Loucy (cell line): ENCODE results near the gene PARVG.

ENCODE experiments used
- H2AFZ ChIP-seq: fragments of 200-600 bp; sonication (generic); 2 replicates; pipeline ENCODE4 v1.6.0; 2016; ENCODE audit warnings: antibody characterized with exemption, mild to moderate bottlenecking, low read length, moderate library complexity
- H3F3A ChIP-seq: fragments of 200-600 bp; 2 replicates; pipeline ENCODE4 v1.6.0; 2016; ENCODE audit warnings: antibody characterized with exemption, low read depth, mild to moderate bottlenecking
- H3K27me3 ChIP-seq: fragments of 200-600 bp; sonication (generic); 2 replicates; pipeline ENCODE4 v1.6.1; 2014; ENCODE audit warnings: low read length, mild to moderate bottlenecking; ENCODE audit not compliant: insufficient read depth, poor library complexity, severe bottlenecking
- H3K36me3 ChIP-seq: fragments of 200-600 bp; sonication (generic); 2 replicates; pipeline ENCODE4 v1.6.1; 2016; ENCODE audit warnings: low read length; ENCODE audit not compliant: insufficient read depth
- H3K4me1 ChIP-seq: fragments of 200-600 bp; sonication (generic); 2 replicates; pipeline ENCODE4 v1.5.1; 2014; ENCODE audit warnings: low read length, mild to moderate bottlenecking; ENCODE audit not compliant: insufficient read depth, poor library complexity, severe bottlenecking
- H3K4me2 ChIP-seq: fragments of 200-600 bp; sonication (generic); 2 replicates; pipeline ENCODE4 v1.6.0; 2014; ENCODE audit warnings: antibody characterized with exemption, low read length, low read depth, mild to moderate bottlenecking; ENCODE audit not compliant: poor library complexity, severe bottlenecking
- H3K4me3 ChIP-seq: fragments of 200-600 bp; sonication (generic); 2 replicates; pipeline ENCODE4 v1.5.1; 2014; ENCODE audit warnings: low read length, mild to moderate bottlenecking, mixed read lengths; ENCODE audit not compliant: poor library complexity, severe bottlenecking
- H3K79me2 ChIP-seq: fragments of 200-600 bp; sonication (generic); 2 replicates; pipeline ENCODE4 v1.6.1; 2014; ENCODE audit warnings: low read length; ENCODE audit not compliant: insufficient read depth
- H3K9ac ChIP-seq: fragments of 200-600 bp; sonication (generic); 2 replicates; pipeline ENCODE4 v1.6.0; 2014; ENCODE audit warnings: mild to moderate bottlenecking, low read depth, low read length, moderate library complexity; ENCODE audit not compliant: poor library complexity, severe bottlenecking
- H3K9me2 ChIP-seq: fragments of 200-600 bp; sonication (generic); replicated peaks from 2 replicates; pipeline ENCODE4 v1.6.1; 2016; ENCODE audit warnings: low read depth, low read length, mixed read lengths
- H3K9me3 ChIP-seq: fragments of 200-600 bp; sonication (generic); 2 replicates; pipeline ENCODE4 v1.6.1; 2014; ENCODE audit warnings: mild to moderate bottlenecking, antibody characterized with exemption, low read length, low read depth; ENCODE audit not compliant: insufficient read depth
- H4K20me1 ChIP-seq: fragments of 200-600 bp; sonication (generic); 2 replicates; pipeline ENCODE4 v1.6.0; 2014; ENCODE audit warnings: antibody characterized with exemption, low read length, mild to moderate bottlenecking; ENCODE audit not compliant: insufficient read depth, poor library complexity, severe bottlenecking
- CTCF ChIP-seq: fragments of 200-600 bp; sonication (generic); conservative IDR thresholded peaks from 2 replicates; pipeline ENCODE4 v1.5.1; 2014; ENCODE audit warnings: mild to moderate bottlenecking, antibody characterized with exemption, low read length
- EZH2phosphoT487 ChIP-seq: fragments of 200-600 bp; IDR thresholded peaks from 2 replicates; pipeline ENCODE4 v1.6.1; 2018; ENCODE audit warnings: antibody characterized with exemption, mild to moderate bottlenecking, moderate library complexity, borderline replicate concordance

The PARVG gene

DNA sequence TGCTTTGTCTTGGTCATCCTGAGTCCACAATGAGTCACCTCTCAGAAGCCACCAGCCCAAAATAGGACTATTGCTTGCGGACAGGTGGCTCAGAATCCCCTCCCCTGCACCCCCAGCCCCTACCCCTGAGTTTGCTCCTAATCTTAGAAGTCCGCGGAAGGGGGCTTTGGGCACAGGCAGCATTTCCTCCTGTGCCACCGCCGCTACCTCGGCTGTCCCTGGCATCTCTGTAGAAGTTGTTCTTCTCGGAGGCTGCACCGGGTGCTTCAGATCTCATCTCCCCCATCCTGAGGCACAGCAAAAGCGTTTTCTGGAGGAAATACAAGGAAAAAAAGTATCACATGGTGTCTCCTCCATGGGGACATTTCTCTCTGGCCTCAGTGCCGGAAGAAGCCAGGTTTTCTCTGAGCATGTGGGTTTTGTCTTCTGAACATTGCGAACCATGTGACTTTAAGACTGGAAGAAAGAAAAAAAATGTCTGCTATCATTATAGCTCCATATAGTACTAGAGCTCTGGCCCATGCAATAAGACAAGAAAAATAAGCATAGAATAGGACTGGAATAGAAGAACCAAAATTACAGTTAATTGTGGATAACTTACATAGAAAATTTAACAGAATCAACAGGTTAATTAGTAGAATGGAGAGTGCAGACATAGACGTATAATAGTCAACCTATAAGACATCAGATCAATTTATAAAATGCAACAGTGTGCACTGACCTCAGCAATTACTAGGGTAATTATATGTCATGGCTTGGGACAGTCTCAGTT lies 68.8 kb downstream of the PARVG start:
- H3K4me3 ChIP-seq: no peak overlapping the region
- no peak overlapping the region for H3K4me2 ChIP-seq
- no peaks in the 10 kb centered on the region for H3F3A ChIP-seq
- peaks cover 12% of the 10 kb centered on the region; the same call in 1 of the 2 replicates for H3K9me3 ChIP-seq
- H3K79me2 ChIP-seq: no peaks in the 10 kb centered on the region
- H3K36me3 ChIP-seq: no peaks in the 10 kb centered on the region
- H3K9ac ChIP-seq: no peak overlapping the region
- TF ChIP-seq EZH2phosphoT487 (no peak), CTCF (no peak)
- H2AFZ ChIP-seq: no peak overlapping the region
- no peaks in the 10 kb centered on the region for H3K9me2 ChIP-seq
- H4K20me1 ChIP-seq: no peaks in the 10 kb centered on the region
- no peaks in the 10 kb centered on the region for H3K4me1 ChIP-seq
- no peaks in the 10 kb centered on the region for H3K27me3 ChIP-seq

- H4K20me1 ChIP-seq: no peaks in the 10 kb centered on the region
- no peak overlapping the region for H3K4me3 ChIP-seq
- no peaks in the 10 kb centered on the region for H3K36me3 ChIP-seq
- no peak overlapping the region for H3K4me2 ChIP-seq
- H3K9me2 ChIP-seq: no peaks in the 10 kb centered on the region
- no peaks in the 10 kb centered on the region for H3F3A ChIP-seq
- no peak overlapping the region for H2AFZ ChIP-seq
- H3K9me3 ChIP-seq: peaks cover 7% of the 10 kb centered on the region; the same call in 1 of the 2 replicates
- no peaks in the 10 kb centered on the region for H3K79me2 ChIP-seq
- H3K27me3 ChIP-seq: no peaks in the 10 kb centered on the region
- H3K9ac ChIP-seq: no peak overlapping the region
- no peaks in the 10 kb centered on the region for H3K4me1 ChIP-seq
- TF ChIP-seq EZH2phosphoT487 (no peak), CTCF (no peak)
Observed at GRCh38 chr22:44254811-44255210, 74.1 kb downstream of the PARVG start.

- H4K20me1 ChIP-seq: no peaks in the 10 kb centered on the region
- H3K9ac ChIP-seq: no peak overlapping the region
- H3K79me2 ChIP-seq: no peaks in the 10 kb centered on the region
- H3K9me3 ChIP-seq: no peaks in the 10 kb centered on the region
- H3K36me3 ChIP-seq: no peaks in the 10 kb centered on the region
- H3K9me2 ChIP-seq: no peaks in the 10 kb centered on the region
- no peaks in the 10 kb centered on the region for H3K27me3 ChIP-seq
- H3K4me3 ChIP-seq: no peak overlapping the region
- H3K4me1 ChIP-seq: no peaks in the 10 kb centered on the region
- no peaks in the 10 kb centered on the region for H3F3A ChIP-seq
- no peak overlapping the region for H3K4me2 ChIP-seq
- H2AFZ ChIP-seq: no peak overlapping the region
- TF ChIP-seq EZH2phosphoT487 (no peak), CTCF (no peak)
Observed at GRCh38 chr22:44256085-44256484, 75.4 kb downstream of the PARVG start.
